Activated T-cell treated with anti-CD3 and anti-CD28 coated beads, Interleukin-2, amount 50 U/mL, for 4 hours (primary cell): ENCODE data around the gene NADSYN1. TPM values are rescaled to one million over a fixed set of nuclear protein-coding genes. Genes with fewer than 3 reads are reported as not detected.

Experiments
- ATAC-seq, 2 donors: fragments of 200-7000 bp; cut with Tn5 transposase; one replicate each; pipeline ENCODE4 v1.10.0; 2021
- DNase-seq: peaks from one replicate; pipeline ENCODE4 v3.0.0-alpha.2; 2020
- H3K27me3 Mint-ChIP-seq: one replicate; pipeline ENCODE4 v1.8.0; 2021; ENCODE audit warnings: low read depth, mixed read lengths
- H3K36me3 Mint-ChIP-seq: one replicate; pipeline ENCODE4 v1.8.0; 2022; ENCODE audit warnings: mixed read lengths; ENCODE audit not compliant: insufficient read depth
- H3K4me1 Mint-ChIP-seq: one replicate; pipeline ENCODE4 v1.8.0; 2021; ENCODE audit warnings: low read depth, mixed read lengths
- H3K4me3 Mint-ChIP-seq: one replicate; pipeline ENCODE4 v1.8.0; 2021; ENCODE audit warnings: mild to moderate bottlenecking, moderate library complexity, mixed read lengths
- H3K9me3 Mint-ChIP-seq: one replicate; pipeline ENCODE4 v1.8.0; 2021; ENCODE audit warnings: mixed read lengths
- total RNA-seq, 3 donors: library from RNA; stranded (reverse); gene quantifications; one replicate each; pipeline ENCODE4 v1.2.1, GENCODE V29; 2021

The NADSYN1 gene
- total RNA-seq, 3 donors from 2014 or later, result 29.4 to 43.1 (median 30.6) TPM

- H3K4me1 Mint-ChIP-seq, result no peaks in the 10 kb centered on the region
- no peaks in the 10 kb centered on the region for H3K27me3 Mint-ChIP-seq
- no peak overlapping the region for H3K4me3 Mint-ChIP-seq
- H3K9me3 Mint-ChIP-seq, result no peaks in the 10 kb centered on the region
- DNase-seq (no peak), ATAC-seq (no peak)
- peaks cover 45% of the 10 kb centered on the region for H3K36me3 Mint-ChIP-seq
Measured at GRCh38 chr11:71465054-71465453, 12.1 kb downstream of the NADSYN1 start.

GRCh38 chr11:71466358-71466757 is 13.4 kb downstream of the NADSYN1 start:
- ATAC-seq (no peak), DNase-seq (no peak)
- no peaks in the 10 kb centered on the region for H3K4me1 Mint-ChIP-seq
- no peak overlapping the region for H3K4me3 Mint-ChIP-seq
- H3K9me3 Mint-ChIP-seq, result no peaks in the 10 kb centered on the region
- H3K36me3 Mint-ChIP-seq, result peaks cover 34% of the 10 kb centered on the region
- H3K27me3 Mint-ChIP-seq, result no peaks in the 10 kb centered on the region

GRCh38 chr11:71467164-71467563 is 14.2 kb downstream of the NADSYN1 start:
- no peak for ATAC-seq
- Mint-ChIP-seq H3K27me3 (no peaks in the 10 kb centered on the region), H3K4me1 (no peaks in the 10 kb centered on the region), H3K4me3 (no peak overlapping the region), H3K36me3 (peaks cover 34% of the 10 kb centered on the region), H3K9me3 (no peaks in the 10 kb centered on the region)
- no peak for DNase-seq

GRCh38 chr11:71470946-71471345 is 17.9 kb downstream of the NADSYN1 start:
- DNase-seq (no peak), ATAC-seq (no peak)
- H3K36me3 Mint-ChIP-seq, result peaks cover 27% of the 10 kb centered on the region
- no peaks in the 10 kb centered on the region for H3K9me3 Mint-ChIP-seq
- no peaks in the 10 kb centered on the region for H3K4me1 Mint-ChIP-seq
- H3K27me3 Mint-ChIP-seq, result no peaks in the 10 kb centered on the region
- no peak overlapping the region for H3K4me3 Mint-ChIP-seq

DNA sequence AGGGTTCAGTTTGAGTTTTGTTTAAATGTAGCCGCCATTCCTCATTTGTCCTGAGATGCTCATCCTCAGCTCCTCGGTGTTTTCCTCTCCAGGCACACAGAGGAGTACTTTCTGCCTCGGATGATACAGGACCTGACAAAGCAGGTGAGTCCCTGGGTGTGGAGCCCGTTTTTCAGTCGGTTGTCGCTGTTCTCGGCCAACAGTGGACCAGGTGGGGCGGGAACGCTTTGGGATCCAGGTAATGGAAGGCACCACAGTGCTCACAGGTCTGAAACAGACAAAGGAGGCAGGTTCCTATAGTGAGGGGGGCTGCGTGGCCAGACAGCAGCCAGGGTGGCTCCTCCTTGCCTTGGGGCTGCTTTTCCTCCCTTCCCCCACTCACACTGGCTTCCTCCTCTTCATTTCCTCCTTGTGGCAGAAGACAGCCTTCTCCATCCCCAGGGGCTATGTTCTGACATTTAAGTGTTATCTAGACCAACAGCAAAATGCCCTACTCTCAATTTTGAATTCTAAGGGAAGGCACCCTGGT is 19.4 kb downstream of the NADSYN1 start:
- H3K4me1 Mint-ChIP-seq, result no peaks in the 10 kb centered on the region
- H3K9me3 Mint-ChIP-seq, result no peaks in the 10 kb centered on the region
- peaks cover 26% of the 10 kb centered on the region for H3K36me3 Mint-ChIP-seq
- DNase-seq (no peak), ATAC-seq (no peak)
- no peaks in the 10 kb centered on the region for H3K27me3 Mint-ChIP-seq
- H3K4me3 Mint-ChIP-seq, result no peak overlapping the region

GRCh38 chr11:71472941-71473792 is 20.2 kb downstream of the NADSYN1 start:
- H3K9me3 Mint-ChIP-seq, result no peaks in the 10 kb centered on the region
- peaks cover 23% of the 10 kb centered on the region for H3K36me3 Mint-ChIP-seq
- DNase-seq, result no peak
- no peaks in the 10 kb centered on the region for H3K4me1 Mint-ChIP-seq
- no peak overlapping the region for H3K4me3 Mint-ChIP-seq
- H3K27me3 Mint-ChIP-seq, result no peaks in the 10 kb centered on the region
- ATAC-seq, result no peak

GRCh38 chr11:71473793-71474080 is 20.7 kb downstream of the NADSYN1 start:
- Mint-ChIP-seq H3K4me3 (no peak overlapping the region), H3K4me1 (no peaks in the 10 kb centered on the region), H3K9me3 (no peaks in the 10 kb centered on the region), H3K36me3 (peaks cover 22% of the 10 kb centered on the region), H3K27me3 (no peaks in the 10 kb centered on the region)
- no peak for ATAC-seq
- no peak for DNase-seq

DNA sequence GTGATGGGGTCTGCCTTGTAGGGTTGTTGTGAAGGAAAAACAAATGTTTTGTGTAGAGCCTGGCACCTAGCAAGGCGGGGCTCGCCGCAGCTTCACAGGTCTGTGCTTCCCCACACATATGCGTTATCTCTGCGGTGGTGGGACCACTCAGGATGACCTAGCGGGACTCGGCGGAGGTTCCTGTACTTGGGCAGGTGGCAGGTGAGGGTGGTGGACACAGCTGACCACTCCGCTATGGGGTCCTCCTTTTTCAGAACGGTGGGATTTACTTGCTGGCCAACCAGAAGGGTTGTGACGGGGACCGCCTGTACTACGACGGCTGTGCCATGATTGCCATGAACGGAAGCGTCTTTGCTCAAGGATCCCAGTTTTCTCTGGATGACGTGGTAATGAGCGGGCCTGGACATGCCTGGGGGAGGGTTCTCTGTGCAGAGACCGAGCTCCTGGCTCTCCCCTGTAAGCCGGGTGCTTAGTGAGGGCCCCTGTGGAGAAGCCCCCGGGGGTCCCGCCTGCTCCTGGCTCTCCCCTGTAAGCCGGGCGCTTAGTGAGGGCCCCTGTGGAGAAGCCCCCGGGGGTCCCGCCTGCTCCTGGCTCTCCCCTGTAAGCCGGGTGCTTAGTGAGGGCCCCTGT is 21.3 kb downstream of the NADSYN1 start:
- no peak for ATAC-seq

GRCh38 chr11:71474771-71475483 is 21.9 kb downstream of the NADSYN1 start:
- DNase-seq (no peak), ATAC-seq (no peak)
- Mint-ChIP-seq H3K9me3 (no peaks in the 10 kb centered on the region), H3K36me3 (peaks cover 27% of the 10 kb centered on the region), H3K4me3 (no peak overlapping the region), H3K27me3 (no peaks in the 10 kb centered on the region), H3K4me1 (no peaks in the 10 kb centered on the region)

More for the DNA sequence above, 21.3 kb downstream of the NADSYN1 start:
- no peaks in the 10 kb centered on the region for H3K27me3 Mint-ChIP-seq
- H3K9me3 Mint-ChIP-seq, result no peaks in the 10 kb centered on the region
- H3K4me3 Mint-ChIP-seq, result no peak overlapping the region
- no peaks in the 10 kb centered on the region for H3K4me1 Mint-ChIP-seq
- DNase-seq, result no peak
- peaks cover 20% of the 10 kb centered on the region for H3K36me3 Mint-ChIP-seq

DNA sequence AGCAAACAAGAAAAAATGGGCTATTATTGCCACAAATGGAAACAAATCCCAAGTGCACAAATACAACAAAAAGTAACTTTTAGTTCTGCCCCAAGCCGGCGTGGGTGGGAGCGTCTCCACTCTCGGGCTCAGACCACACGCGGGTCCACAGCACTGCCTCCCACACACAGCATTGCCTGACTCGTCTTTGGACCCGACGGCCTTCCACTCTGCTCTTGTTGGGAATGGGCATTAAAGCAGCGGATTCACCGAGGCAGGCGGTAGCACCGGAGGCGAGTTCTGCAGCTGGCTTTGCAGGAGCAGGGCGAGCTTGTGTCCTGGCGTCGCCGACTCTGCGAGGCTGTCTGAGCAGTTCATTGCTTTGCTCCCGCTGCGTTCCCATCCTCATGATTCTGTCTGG is 23.0 kb downstream of the NADSYN1 start:
- no peak overlapping the region for H3K4me3 Mint-ChIP-seq
- ATAC-seq, result no peak
- no peaks in the 10 kb centered on the region for H3K4me1 Mint-ChIP-seq

GRCh38 chr11:71476926-71477640 is 24.1 kb downstream of the NADSYN1 start:
- H3K27me3 Mint-ChIP-seq, result no peaks in the 10 kb centered on the region
- DNase-seq (no peak), ATAC-seq (no peak)
- H3K36me3 Mint-ChIP-seq, result peaks cover 37% of the 10 kb centered on the region
- H3K9me3 Mint-ChIP-seq, result no peaks in the 10 kb centered on the region
- H3K4me1 Mint-ChIP-seq, result no peaks in the 10 kb centered on the region
- no peak overlapping the region for H3K4me3 Mint-ChIP-seq

More for the DNA sequence above, 23.0 kb downstream of the NADSYN1 start:
- Mint-ChIP-seq H3K27me3 (no peaks in the 10 kb centered on the region), H3K36me3 (peaks cover 28% of the 10 kb centered on the region), H3K9me3 (no peaks in the 10 kb centered on the region)
- DNase-seq, result no peak

GRCh38 chr11:71477641-71478527 is 24.9 kb downstream of the NADSYN1 start:
- H3K36me3 Mint-ChIP-seq, result peaks cover 38% of the 10 kb centered on the region
- no peak overlapping the region for H3K4me3 Mint-ChIP-seq
- no peak for ATAC-seq
- H3K4me1 Mint-ChIP-seq, result no peaks in the 10 kb centered on the region
- H3K27me3 Mint-ChIP-seq, result no peaks in the 10 kb centered on the region
- no peak for DNase-seq
- no peaks in the 10 kb centered on the region for H3K9me3 Mint-ChIP-seq

GRCh38 chr11:71478528-71478840 is 25.5 kb downstream of the NADSYN1 start:
- no peak for DNase-seq
- H3K4me1 Mint-ChIP-seq, result no peaks in the 10 kb centered on the region
- H3K4me3 Mint-ChIP-seq, result no peak overlapping the region
- H3K9me3 Mint-ChIP-seq, result no peaks in the 10 kb centered on the region
- H3K36me3 Mint-ChIP-seq, result peaks cover 42% of the 10 kb centered on the region
- no peak for ATAC-seq
- no peaks in the 10 kb centered on the region for H3K27me3 Mint-ChIP-seq
